Measurements from ENCODE around the gene NIPA2. TPM values are rescaled to one million over a fixed set of nuclear protein-coding genes. Genes with fewer than 3 reads are reported as not detected.
A peak's percentile ranks its signal among the peaks of the same experiment; 100 is the strongest.

The NIPA2 gene
- total and polyA plus RNA-seq, 2 donors (not counting 1 experiment from before 2014, with no cell fraction given), result 47.7 to 64.7 TPM

GRCh38 chr15:22827125-22827524 lies 11.3 kb upstream of the NIPA2 start:
- Histone ChIP-seq H3K27me3 (ENCODE audit: control insufficient read depth, insufficient read depth, low read length) (no peaks in the 10 kb centered on the region), H3K27ac (ENCODE audit: insufficient read depth, low read length) (no peak overlapping the region), H3K36me3 (ENCODE audit: control insufficient read depth, insufficient read depth, low read length) (no peaks in the 10 kb centered on the region), H4K20me1 (ENCODE audit: control insufficient read depth, extremely low read depth, insufficient read depth, low read length) (no peaks in the 10 kb centered on the region), H3K4me3 (replicated peaks in 1 of 4; ENCODE audit: control extremely low read depth in 1 of 4, insufficient read depth in 1 of 4, low read depth in 3 of 4, low read length in 4 of 4) (no peak overlapping the region), H3K79me2 (ENCODE audit: control insufficient read depth, insufficient read depth, low read length) (no peaks in the 10 kb centered on the region), H3K9ac (ENCODE audit: insufficient read depth, low read length) (no peak overlapping the region), H2AFZ (ENCODE audit: low read length) (no peak overlapping the region), H3K9me3 (ENCODE audit: control insufficient read depth, insufficient read depth, low read depth, low read length) (no peaks in the 10 kb centered on the region), H3K4me2 (ENCODE audit: extremely low read depth, insufficient read depth, low read length) (no peak overlapping the region), H3K4me1 (ENCODE audit: control insufficient read depth, extremely low read depth, insufficient read depth, low read length) (no peaks in the 10 kb centered on the region)
- TF ChIP-seq CTCF (conservative IDR thresholded peaks at IDR 0.05 in 1 of 2, IDR thresholded peaks at IDR 0.05 in 1 of 2; ENCODE audit: low read depth in 1 of 2, low read length in 2 of 2) (no peak), EZH2 (IDR thresholded peaks at IDR 0.05; ENCODE audit: low read length, missing control alignments) (no peak)
- DNase-seq (ENCODE audit: low read depth in 2 of 2), result no peak

GRCh38 chr15:22831473-22831872 lies 7.0 kb upstream of the NIPA2 start:
- H3K9ac ChIP-seq (ENCODE audit: insufficient read depth, low read length), result no peak overlapping the region
- TF ChIP-seq EZH2 (IDR thresholded peaks at IDR 0.05; ENCODE audit: low read length, missing control alignments), result no peak
- TF ChIP-seq CTCF (conservative IDR thresholded peaks at IDR 0.05 in 1 of 2, IDR thresholded peaks at IDR 0.05 in 1 of 2; ENCODE audit: low read depth in 1 of 2, low read length in 2 of 2), result no peak
- H2AFZ ChIP-seq (ENCODE audit: low read length), result no peak overlapping the region
- H3K4me3 ChIP-seq (replicated peaks in 1 of 4; ENCODE audit: control extremely low read depth in 1 of 4, insufficient read depth in 1 of 4, low read depth in 3 of 4, low read length in 4 of 4), result no peak overlapping the region
- no peaks in the 10 kb centered on the region for H3K79me2 ChIP-seq (ENCODE audit: control insufficient read depth, insufficient read depth, low read length)
- H3K27me3 ChIP-seq (ENCODE audit: control insufficient read depth, insufficient read depth, low read length), result no peaks in the 10 kb centered on the region
- no peaks in the 10 kb centered on the region for H3K9me3 ChIP-seq (ENCODE audit: control insufficient read depth, insufficient read depth, low read depth, low read length)
- peak in 1 of 2 donors; percentile 31 for DNase-seq (ENCODE audit: low read depth in 2 of 2)
- no peak overlapping the region for H3K27ac ChIP-seq (ENCODE audit: insufficient read depth, low read length)
- H3K4me1 ChIP-seq (ENCODE audit: control insufficient read depth, extremely low read depth, insufficient read depth, low read length), result no peaks in the 10 kb centered on the region
- no peaks in the 10 kb centered on the region for H3K36me3 ChIP-seq (ENCODE audit: control insufficient read depth, insufficient read depth, low read length)
- H3K4me2 ChIP-seq (ENCODE audit: extremely low read depth, insufficient read depth, low read length), result no peak overlapping the region
- H4K20me1 ChIP-seq (ENCODE audit: control insufficient read depth, extremely low read depth, insufficient read depth, low read length), result no peaks in the 10 kb centered on the region

GRCh38 chr15:22839046-22839695 lies 705 bp downstream of the NIPA2 start:
- no peaks in the 10 kb centered on the region for H3K36me3 ChIP-seq (ENCODE audit: control insufficient read depth, insufficient read depth, low read length)
- peaks cover 47% of the 10 kb centered on the region for H3K79me2 ChIP-seq (ENCODE audit: control insufficient read depth, insufficient read depth, low read length)
- H3K9ac ChIP-seq (ENCODE audit: insufficient read depth, low read length), result peak overlapping the region; percentile 93
- H3K27me3 ChIP-seq (ENCODE audit: control insufficient read depth, insufficient read depth, low read length), result no peaks in the 10 kb centered on the region
- peak in 1 of 2 donors; percentile 17 for DNase-seq (ENCODE audit: low read depth in 2 of 2)
- TF ChIP-seq EZH2 (IDR thresholded peaks at IDR 0.05; ENCODE audit: low read length, missing control alignments) (no peak), CTCF (conservative IDR thresholded peaks at IDR 0.05 in 1 of 2, IDR thresholded peaks at IDR 0.05 in 1 of 2; ENCODE audit: low read depth in 1 of 2, low read length in 2 of 2) (no peak)
- H3K4me1 ChIP-seq (ENCODE audit: control insufficient read depth, extremely low read depth, insufficient read depth, low read length), result no peaks in the 10 kb centered on the region
- H3K4me3 ChIP-seq (replicated peaks in 1 of 4; ENCODE audit: control extremely low read depth in 1 of 4, insufficient read depth in 1 of 4, low read depth in 3 of 4, low read length in 4 of 4), result peak overlapping the region; percentile 84 to 98 (median 92)
- peak overlapping the region; percentile 69 for H2AFZ ChIP-seq (ENCODE audit: low read length)
- H4K20me1 ChIP-seq (ENCODE audit: control insufficient read depth, extremely low read depth, insufficient read depth, low read length), result no peaks in the 10 kb centered on the region
- H3K4me2 ChIP-seq (ENCODE audit: extremely low read depth, insufficient read depth, low read length), result peak overlapping the region; percentile 87
- no peaks in the 10 kb centered on the region for H3K9me3 ChIP-seq (ENCODE audit: control insufficient read depth, insufficient read depth, low read depth, low read length)
- H3K27ac ChIP-seq (ENCODE audit: insufficient read depth, low read length), result peak overlapping the region; percentile 97
